RWPE1 (cell line): ENCODE measurements around the gene PCDHGB5.
"Not testable (repeated sequence)": the region's sequence is repeated elsewhere in the genome, so short reads cannot be mapped to it uniquely, and the experiment has no call there.

Experiments used
- CTCF ChIA-PET: fragments of 350-600 bp; sonication (Branson Sonifier 250); formaldehyde crosslinking; extraction: SDS; loops from one replicate; lab custom pipeline; 2021; lab: Yijun Ruan, JAX
- POLR2A ChIA-PET: fragments of 400-600 bp; formaldehyde crosslinking; extraction: SDS; loops from one replicate; lab custom pipeline; 2020; ENCODE audit warnings: antibody characterized with exemption; ENCODE audit not compliant: low non-redundant PET; lab: Yijun Ruan, JAX
- DNase-seq: peaks from one replicate; pipeline ENCODE4 v3.0.0; 2012; ENCODE audit warnings: low spot score
- H3K27ac ChIP-seq: fragments of 450-650 bp; 2 replicates; pipeline ENCODE4 v1.5.1; 2017
- CTCF ChIP-seq: fragments of 450-650 bp; conservative IDR thresholded peaks from 2 replicates; pipeline ENCODE4 v1.5.1; 2017; ENCODE audit warnings: low read depth, mild to moderate bottlenecking

The PCDHGB5 gene

GRCh38 chr5:141366016-141366896, 31.5 kb upstream of the PCDHGB5 start:
- H3K27ac ChIP-seq, result no peak overlapping the region
- no peak for DNase-seq
- TF ChIP-seq CTCF, result no peak
- POLR2A ChIA-PET, result no interaction called here
- CTCF ChIA-PET, result no interaction called here

GRCh38 chr5:141369994-141370848, 27.5 kb upstream of the PCDHGB5 start, which contains the start of gene PCDHGB3:
Gene PCDHGB3, plus strand, starts transcription at chr5:141370242. Its CDS starts 153 bp downstream, at chr5:141370395.
- POLR2A ChIA-PET, result no interaction called here
- no peak for DNase-seq
- CTCF ChIA-PET, result interaction anchor here (0.5 to 1.8 kb wide), 14 partner anchors 10 to 197 kb away, joined by 3 to 7 read pairs (median 4); partner anchors contain the start of genes PCDHB11, PCDHB14, PCDHGA2 and PCDHGB1
- TF ChIP-seq CTCF, result peak; percentile 32
- H3K27ac ChIP-seq, result no peak within 1 kb of the TSS

DNA sequence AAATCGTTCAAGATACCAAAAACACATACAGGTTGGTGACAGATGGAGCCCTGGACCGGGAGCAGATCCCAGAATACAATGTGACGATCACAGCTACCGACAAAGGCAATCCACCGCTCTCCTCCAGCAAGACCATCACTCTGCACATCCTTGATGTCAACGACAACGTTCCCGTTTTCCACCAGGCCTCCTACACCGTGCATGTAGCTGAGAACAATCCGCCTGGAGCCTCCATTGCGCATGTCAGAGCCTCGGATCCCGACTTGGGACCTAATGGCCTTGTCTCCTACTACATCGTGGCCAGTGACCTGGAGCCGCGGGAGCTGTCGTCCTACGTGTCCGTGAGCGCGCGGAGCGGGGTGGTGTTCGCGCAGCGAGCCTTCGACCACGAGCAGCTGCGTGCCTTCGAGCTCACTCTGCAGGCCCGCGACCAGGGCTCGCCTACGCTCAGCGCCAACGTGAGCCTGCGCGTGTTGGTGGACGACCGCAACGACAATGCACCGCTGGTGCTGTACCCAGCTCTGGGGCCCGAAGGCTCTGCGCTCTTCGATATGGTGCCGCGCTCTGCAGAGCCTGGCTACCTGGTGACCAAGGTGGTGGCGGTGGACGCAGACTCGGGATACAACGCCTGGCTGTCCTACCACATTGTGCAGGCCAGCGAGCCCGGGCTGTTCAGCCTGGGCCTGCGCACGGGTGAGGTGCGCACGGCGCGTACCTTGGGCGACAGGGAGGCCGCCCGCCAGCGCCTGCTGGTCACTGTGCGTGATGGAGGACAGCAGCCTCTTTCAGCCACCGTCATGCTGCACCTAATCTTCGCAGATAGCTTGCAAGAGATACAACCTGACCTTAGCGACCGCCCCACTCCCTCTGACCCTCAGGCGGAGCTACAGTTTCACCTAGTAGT, 25.9 kb upstream of the PCDHGB5 start:
- DNase-seq, result no peak
- ChIA-PET CTCF (interaction anchor here (0.5 to 1.5 kb wide), 5 partner anchors 46 to 248 kb away, joined by 3 to 7 read pairs (median 3); no protein-coding TSS in a partner anchor), POLR2A (no interaction called here)
- no peak for TF ChIP-seq CTCF
- H3K27ac ChIP-seq, result no peak overlapping the region

GRCh38 chr5:141373673-141374317, 24.0 kb upstream of the PCDHGB5 start, which contains the start of gene PCDHGA6:
Gene PCDHGA6, plus strand, starts transcription at chr5:141373891. Its CDS starts 193 bp downstream, at chr5:141374084.
- TF ChIP-seq CTCF, result 0 out of 2 replicates have a peak, but pooled peaks have one; percentile 12
- no peak for DNase-seq
- ChIA-PET POLR2A (no interaction called here), CTCF (interaction anchor here (0.6 to 0.9 kb wide), 7 partner anchors 9 to 568 kb away, joined by 3 to 4 read pairs (median 4); partner anchors contain the start of gene PCDHGA5)
- no peak within 1 kb of the TSS for H3K27ac ChIP-seq

DNA sequence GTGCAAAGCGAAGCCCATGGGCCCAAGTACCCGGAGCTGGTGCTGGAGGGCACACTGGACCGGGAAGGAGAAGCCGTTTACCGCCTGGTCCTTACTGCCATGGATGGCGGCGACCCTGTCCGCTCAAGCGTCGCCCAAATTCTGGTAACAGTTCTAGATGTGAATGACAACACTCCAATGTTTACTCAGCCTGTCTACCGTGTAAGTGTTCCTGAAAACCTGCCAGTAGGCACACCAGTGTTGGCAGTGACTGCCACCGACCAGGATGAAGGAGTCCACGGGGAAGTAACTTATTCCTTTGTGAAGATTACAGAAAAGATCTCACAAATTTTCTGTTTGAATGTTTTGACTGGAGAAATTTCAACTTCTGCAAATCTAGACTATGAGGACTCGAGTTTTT, 23.1 kb upstream of the PCDHGB5 start:
- CTCF ChIA-PET, result interaction anchor here (0.6 to 1.0 kb wide), 4 partner anchors 57 to 190 kb away, joined by 3 to 4 read pairs (median 4); no protein-coding TSS in a partner anchor
- POLR2A ChIA-PET, result no interaction called here
- no peak for TF ChIP-seq CTCF
- DNase-seq, result no peak
- no peak overlapping the region for H3K27ac ChIP-seq

DNA sequence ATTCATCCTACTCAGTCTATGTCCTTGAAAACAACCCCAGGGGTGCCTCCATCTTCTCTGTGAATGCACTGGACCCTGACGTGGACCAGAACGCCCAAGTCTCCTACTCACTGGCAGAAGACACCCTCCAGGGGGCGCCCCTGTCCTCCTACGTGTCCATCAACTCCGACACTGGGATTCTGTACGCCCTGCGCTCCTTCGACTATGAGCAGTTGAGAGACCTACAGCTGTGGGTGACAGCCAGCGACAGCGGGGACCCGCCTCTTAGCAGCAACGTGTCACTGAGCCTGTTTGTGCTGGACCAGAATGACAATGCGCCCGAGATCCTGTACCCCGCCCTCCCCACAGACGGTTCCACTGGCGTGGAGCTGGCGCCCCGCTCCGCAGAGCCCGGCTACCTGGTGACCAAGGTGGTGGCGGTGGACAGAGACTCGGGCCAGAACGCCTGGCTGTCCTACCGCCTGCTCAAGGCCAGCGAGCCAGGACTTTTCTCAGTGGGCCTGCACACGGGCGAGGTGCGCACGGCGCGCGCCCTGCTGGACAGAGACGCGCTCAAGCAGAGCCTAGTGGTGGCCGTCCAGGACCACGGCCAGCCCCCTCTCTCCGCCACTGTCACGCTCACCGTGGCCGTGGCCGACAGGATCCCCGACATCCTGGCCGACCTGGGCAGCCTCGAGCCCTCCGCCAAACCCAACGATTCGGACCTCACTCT, 22.1 kb upstream of the PCDHGB5 start:
- DNase-seq, POLR2A ChIA-PET: not testable (repeated sequence)
- CTCF ChIA-PET, result interaction anchor here (0.7 to 1.0 kb wide), 2 partner anchors 179 to 669 kb away, joined by 3 read pairs; no protein-coding TSS in a partner anchor

More for the DNA sequence above, 22.1 kb upstream of the PCDHGB5 start:
- H3K27ac ChIP-seq, result not testable (repeated sequence)
